Psoas muscle (tissue), 8 donors: ENCODE data around the gene SLC16A11. TPM values are rescaled to one million over a fixed set of nuclear protein-coding genes. Genes with fewer than 3 reads are reported as not detected.

Source experiments
- ATAC-seq, 4 donors: fragments of 200-7000 bp; cut with Tn5 transposase; one replicate each; pipeline ENCODE4 v1.9.1; 2020; ENCODE audit warnings: moderate library complexity in 3 of 4, mild to moderate bottlenecking in 2 of 4
- DNase-seq, 2 donors: peaks; one replicate each; pipeline ENCODE4 v3.0.0-alpha.2; 2020
- H3K27ac ChIP-seq: fragments of 200-600 bp; one replicate; pipeline ENCODE4 v1.8.0; 2022
- H3K27me3 ChIP-seq, 3 donors: fragments of 200-600 bp in 1 of 3; one replicate each; pipeline versions ENCODE4 v1.6.1 to v1.8.0; 2013 to 2022; ENCODE audit warnings: low read length in 2 of 3, mild to moderate bottlenecking in 2 of 3, moderate library complexity in 1 of 3; ENCODE audit not compliant: insufficient read depth in 3 of 3
- H3K36me3 ChIP-seq, 2 donors: fragments of 200-600 bp in 1 of 2; one replicate each; pipeline versions ENCODE4 v1.6.1 to v1.8.0; 2013 to 2022; ENCODE audit warnings: low read depth in 1 of 2, mild to moderate bottlenecking in 1 of 2, moderate library complexity in 1 of 2; ENCODE audit not compliant: insufficient read depth in 1 of 2
- H3K4me1 ChIP-seq: fragments of 200-600 bp; one replicate; pipeline ENCODE4 v1.8.0; 2022
- H3K4me3 ChIP-seq: fragments of 200-600 bp; one replicate; pipeline ENCODE4 v1.8.0; 2022; ENCODE audit warnings: mild to moderate bottlenecking
- H3K9me3 ChIP-seq: fragments of 200-600 bp; one replicate; pipeline ENCODE4 v1.8.0; 2022
- WGBS, 3 donors: extraction: QIAGEN DNeasy Blood & Tissue Kit; methylation state at CpG; one replicate each; pipeline versions ENCODE4 v1.1.6 to v1.1.7; 2013; 5-methylcytosine and 5-hydroxymethylcytosine counted together
- intact Hi-C, 2 donors: fragments of 100-400 bp; cut with DNase I; formaldehyde crosslinking; loops; one replicate each; pipeline versions ENCODE4 v1.11.0 to v1.14.2; 2022
- polyA plus RNA-seq, 3 donors: library from polyadenylated mRNA; stranded (reverse); fragments of 200-250 nt; gene quantifications; one replicate each; pipeline ENCODE4 v1.2.3, GENCODE V29; 2013
- total RNA-seq, 4 donors: library from RNA; stranded (reverse); fragmentation: NEBNext Ultra II Directional in 2 of 4; extraction: Animal tissue kit (Norgen Biotek cat#: 25700) in 2 of 4; gene quantifications; one replicate each; pipeline versions ENCODE4 v1.2.1 to v1.2.4, GENCODE V29; 2021 to 2023
- TF ChIP-seq, protein P1 (sequence below): fragments of 200-600 bp; IDR thresholded peaks from one replicate; pipeline ENCODE4 v1.8.0; 2022; ENCODE audit warnings: antibody characterized with exemption
- donor health status: healthy with polysubstance abuse.
- donor health status: DM: no; HTN: no; CAD: no; lungs with moderate emphysema.
- donor health status: Bipolar disorder and iron deficiency.
- donor health status: healthy.
- donor health status: DM: yes; HTN: yes; CAD: no.
- donor health status: DM: no; HTN: no; CAD: no.
- donor health status: DM: no; HTN: no; CAD: no.
- donor health status: DM: yes; HTN: yes; CAD: no.

Gene SLC16A11
- total and polyA plus RNA-seq, 7 donors: 0.34 to 1.2 (median 0.42) TPM; not detected in 2

DNA sequence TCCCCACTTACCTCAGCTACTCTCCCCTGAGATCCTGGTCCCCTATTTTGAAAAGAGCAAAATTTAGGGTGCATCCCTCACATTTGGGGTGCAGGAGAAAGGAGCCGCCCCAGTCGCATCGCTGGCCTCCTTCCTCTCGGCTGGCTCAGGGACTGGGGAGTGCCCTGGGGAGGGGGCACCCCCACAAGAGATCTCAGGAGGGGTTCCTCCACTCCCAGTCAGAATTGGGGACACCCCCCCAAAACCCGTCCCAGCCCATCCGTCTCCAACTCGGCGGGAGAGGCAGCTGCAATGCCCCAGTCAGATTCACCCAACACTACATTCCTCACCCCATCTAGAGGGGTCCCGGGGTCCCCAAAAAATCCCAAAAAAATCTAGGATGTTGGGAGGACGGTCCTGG is 24.5 kb downstream of the SLC16A11 start:
- H3K27ac ChIP-seq: peak overlapping the region; percentile 80
- intact Hi-C loops: no loop called here
- peaks cover 0 to 17% (median 7%) of the 10 kb centered on the region in 3 donors for H3K27me3 ChIP-seq
- TF ChIP-seq, protein P1, sequence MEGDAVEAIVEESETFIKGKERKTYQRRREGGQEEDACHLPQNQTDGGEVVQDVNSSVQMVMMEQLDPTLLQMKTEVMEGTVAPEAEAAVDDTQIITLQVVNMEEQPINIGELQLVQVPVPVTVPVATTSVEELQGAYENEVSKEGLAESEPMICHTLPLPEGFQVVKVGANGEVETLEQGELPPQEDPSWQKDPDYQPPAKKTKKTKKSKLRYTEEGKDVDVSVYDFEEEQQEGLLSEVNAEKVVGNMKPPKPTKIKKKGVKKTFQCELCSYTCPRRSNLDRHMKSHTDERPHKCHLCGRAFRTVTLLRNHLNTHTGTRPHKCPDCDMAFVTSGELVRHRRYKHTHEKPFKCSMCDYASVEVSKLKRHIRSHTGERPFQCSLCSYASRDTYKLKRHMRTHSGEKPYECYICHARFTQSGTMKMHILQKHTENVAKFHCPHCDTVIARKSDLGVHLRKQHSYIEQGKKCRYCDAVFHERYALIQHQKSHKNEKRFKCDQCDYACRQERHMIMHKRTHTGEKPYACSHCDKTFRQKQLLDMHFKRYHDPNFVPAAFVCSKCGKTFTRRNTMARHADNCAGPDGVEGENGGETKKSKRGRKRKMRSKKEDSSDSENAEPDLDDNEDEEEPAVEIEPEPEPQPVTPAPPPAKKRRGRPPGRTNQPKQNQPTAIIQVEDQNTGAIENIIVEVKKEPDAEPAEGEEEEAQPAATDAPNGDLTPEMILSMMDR: no peak
- H3K4me3 ChIP-seq: peak overlapping the region; percentile 70
- 16 to 17% (median 16%) methylated on average over 10 of the region's 10 CpGs for WGBS, 3 donors
- DNase-seq (no peak), ATAC-seq (no peak)
- peaks cover 0 to 12% of the 10 kb centered on the region in 2 donors for H3K36me3 ChIP-seq
- H3K4me1 ChIP-seq: peaks cover 24% of the 10 kb centered on the region
- H3K9me3 ChIP-seq: no peaks in the 10 kb centered on the region

DNA sequence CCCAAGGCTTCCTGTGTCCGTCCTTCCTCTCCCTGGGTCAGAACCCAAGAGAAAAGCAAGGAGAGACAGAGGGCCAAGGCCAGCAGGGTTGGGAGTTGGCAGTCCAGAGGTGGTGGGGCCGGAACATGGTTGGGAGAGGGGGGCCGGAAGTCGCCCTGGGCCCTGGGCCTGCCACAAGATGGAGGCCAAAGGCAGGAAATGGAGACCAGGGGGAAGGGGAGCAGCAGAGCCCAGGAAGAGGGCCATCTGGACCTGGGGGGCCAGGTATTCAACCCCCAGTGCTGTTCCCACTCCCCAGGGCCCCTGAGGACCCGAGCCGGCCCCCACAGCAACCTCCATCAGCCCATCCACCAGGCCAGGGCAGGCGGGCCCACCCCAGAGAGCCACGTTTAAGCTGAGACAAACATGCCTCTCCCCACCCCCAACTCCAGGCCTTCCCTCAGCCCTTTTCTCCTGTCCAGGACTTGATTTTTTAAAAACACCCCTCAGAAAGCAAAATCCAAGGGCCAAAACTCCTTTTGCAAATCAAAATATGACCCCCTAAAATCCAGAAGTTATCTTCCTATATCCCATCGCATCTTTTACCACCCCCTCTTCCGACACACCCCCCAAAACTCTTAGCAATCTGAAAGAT is 25.4 kb downstream of the SLC16A11 start:
- TF ChIP-seq, protein P1: no peak
- DNase-seq (peak; percentile 80 to 87), ATAC-seq (no peak)
- Histone ChIP-seq H3K4me3 (peak overlapping the region; percentile 70), H3K36me3 (peaks cover 0 to 12% of the 10 kb centered on the region in 2 donors), H3K27me3 (peaks cover 0 to 14% (median 7%) of the 10 kb centered on the region in 3 donors), H3K27ac (peak overlapping the region; percentile 80), H3K4me1 (peaks cover 29% of the 10 kb centered on the region), H3K9me3 (no peaks in the 10 kb centered on the region)
- intact Hi-C loops: no loop called here
- WGBS, 3 donors: 35 to 49% (median 49%) methylated on average over 10 of the region's 10 CpGs

DNA sequence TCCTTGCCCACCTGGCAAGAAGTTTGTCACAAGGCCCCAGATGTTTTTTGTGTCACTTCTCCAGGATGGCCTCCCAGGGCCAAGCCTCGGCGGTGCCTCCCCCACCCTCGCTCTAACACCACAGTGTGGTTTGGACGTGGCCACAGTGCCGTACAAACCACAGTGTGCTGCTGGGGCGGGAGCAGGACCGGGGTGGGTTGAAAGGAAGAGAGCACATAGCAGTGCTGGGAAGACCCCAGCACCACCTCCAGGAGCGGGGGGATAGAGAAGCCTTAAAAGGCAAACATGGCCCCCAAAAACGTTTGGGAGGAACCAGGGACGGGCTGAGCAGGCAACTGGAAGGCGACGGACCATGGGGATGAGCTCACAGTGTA is 26.1 kb downstream of the SLC16A11 start:
- H3K27ac ChIP-seq: peak overlapping the region; percentile 80
- DNase-seq (no peak), ATAC-seq (no peak)
- 51 to 72% (median 53%) methylated on average over 12 of the region's 12 CpGs for WGBS, 3 donors
- no peaks in the 10 kb centered on the region for H3K9me3 ChIP-seq
- H3K36me3 ChIP-seq: peaks cover 0 to 12% of the 10 kb centered on the region in 2 donors
- intact Hi-C loops: no loop called here
- peak overlapping the region; percentile 70 for H3K4me3 ChIP-seq
- TF ChIP-seq, protein P1: no peak
- peaks cover 0 to 8% (median 3%) of the 10 kb centered on the region in 3 donors for H3K27me3 ChIP-seq
- peaks cover 31% of the 10 kb centered on the region for H3K4me1 ChIP-seq

DNA sequence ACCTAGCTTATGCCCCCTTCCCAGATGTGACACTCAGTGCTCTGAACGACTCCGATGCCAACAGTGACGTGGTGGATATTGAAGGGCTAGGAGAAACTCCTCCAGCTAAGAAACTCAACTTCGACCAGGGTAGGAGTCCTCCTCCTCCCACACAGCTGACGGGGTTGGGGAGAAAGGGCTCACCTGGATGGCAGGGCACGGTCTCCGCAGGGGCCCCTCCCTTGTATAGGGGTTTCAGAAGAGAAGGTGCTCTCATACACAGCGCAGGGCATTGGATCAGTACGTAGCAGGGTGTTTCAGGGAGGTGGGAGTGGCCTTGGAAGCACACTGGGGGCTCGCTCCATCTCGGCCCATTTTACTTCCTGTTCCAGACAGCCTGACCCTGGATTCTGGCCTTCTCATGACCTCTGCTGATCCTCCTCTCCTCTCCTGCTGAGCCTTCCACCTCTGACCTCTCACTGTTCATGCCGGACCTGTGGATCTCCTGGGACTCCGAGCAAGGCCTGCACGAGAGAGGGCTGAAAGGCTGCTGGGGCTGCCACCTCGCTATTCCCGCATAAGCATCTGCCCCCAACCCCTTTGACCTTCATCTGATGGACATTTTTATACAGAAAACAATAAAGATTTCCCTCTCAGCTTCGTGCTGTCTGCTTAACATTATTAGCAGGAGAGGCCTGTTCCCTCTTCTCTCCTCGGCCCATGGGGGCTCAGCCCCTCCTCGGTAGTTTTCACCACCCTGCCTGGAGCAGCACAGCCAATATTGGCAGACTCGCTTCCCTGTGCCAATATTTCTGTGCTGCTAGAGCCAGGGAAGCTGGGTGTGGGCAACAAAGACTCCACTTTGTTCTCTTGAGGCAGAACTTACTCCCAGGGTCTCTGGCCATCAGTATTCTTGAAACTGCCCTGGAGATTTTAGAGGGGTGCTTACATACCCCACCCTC is 26.7 kb downstream of the SLC16A11 start:
- 62 to 77% (median 64%) methylated on average over 20 of the region's 20 CpGs for WGBS, 3 donors
- intact Hi-C loops: no loop called here

More for the DNA sequence above, 26.7 kb downstream of the SLC16A11 start:
- no peaks in the 10 kb centered on the region for H3K9me3 ChIP-seq
- peaks cover 0 to 12% of the 10 kb centered on the region in 2 donors for H3K36me3 ChIP-seq
- peak overlapping the region; percentile 70 for H3K4me3 ChIP-seq
- H3K4me1 ChIP-seq: peaks cover 30% of the 10 kb centered on the region
- ATAC-seq (no peak), DNase-seq (no peak)
- peak overlapping the region; percentile 80 for H3K27ac ChIP-seq
- H3K27me3 ChIP-seq: peaks cover 0 to 1% (median 0%) of the 10 kb centered on the region in 3 donors
- TF ChIP-seq, protein P1: no peak
